K562 (cell line): ENCODE measurements around the gene PRRT2. TPM values are rescaled to one million over a fixed set of nuclear protein-coding genes. Genes with fewer than 3 reads are reported as not detected.
A peak's percentile ranks its signal among the peaks of the same experiment; 100 is the strongest.

Experiments used
- ARNT ChIP-seq, 2 experiments: fragments of 450-650 bp; IDR thresholded peaks; 2 replicates each; pipeline ENCODE4 v1.6.1; 2016; ENCODE audit warnings: mild to moderate bottlenecking in 1 of 2
- BHLHE40 ChIP-seq: IDR thresholded peaks from 2 replicates; pipeline ENCODE4 v1.6.1; 2011; ENCODE audit warnings: low read length, improper control_type of control experiment
- HES1 ChIP-seq: fragments of 450-650 bp; IDR thresholded peaks from 2 replicates; pipeline ENCODE4 v1.6.1; 2016; ENCODE audit warnings: low read depth, mild to moderate bottlenecking, moderate library complexity
- LEF1 ChIP-seq: fragments of 450-650 bp; IDR thresholded peaks from 2 replicates; pipeline ENCODE4 v1.6.1; 2016; ENCODE audit warnings: mild to moderate bottlenecking
- MBD2 ChIP-seq: sonication (generic); IDR thresholded peaks from 2 replicates; pipeline ENCODE4 v1.6.1; 2016; ENCODE audit warnings: low read depth, borderline replicate concordance
- MIER1 ChIP-seq: fragments of 450-650 bp; IDR thresholded peaks from 2 replicates; pipeline ENCODE4 v1.6.1; 2016; ENCODE audit warnings: antibody characterized with exemption, mild to moderate bottlenecking, low read depth
- MNT ChIP-seq, 2 experiments: fragments of 450-650 bp; conservative IDR thresholded peaks; 2 replicates each; pipeline ENCODE4 v1.6.1; 2017; ENCODE audit warnings: mild to moderate bottlenecking in 2 of 2, moderate library complexity in 2 of 2
- NR2C2 ChIP-seq, 2 experiments: fragments of 200-800 bp in 1 of 2; sonication (Bioruptor generic) in 1 of 2; sonication (generic) in 1 of 2; formaldehyde crosslinking in 1 of 2; IDR thresholded peaks; 2 replicates each; pipeline versions ENCODE4 v1.6.1 to v1.8.0; 2016 to 2022; ENCODE audit warnings: mild to moderate bottlenecking in 1 of 2, missing compliant biosample characterization in 1 of 2, missing genetic modification characterization in 1 of 2, missing genetic modification reagents in 1 of 2
- REST ChIP-seq, 2 experiments: fragments of 450-650 bp; formaldehyde crosslinking in 1 of 2; IDR thresholded peaks; 2 replicates each; pipeline versions ENCODE4 v1.4.0 to v1.6.1; 2014 to 2020; ENCODE audit warnings: mild to moderate bottlenecking in 2 of 2, borderline replicate concordance in 1 of 2, low read depth in 1 of 2
- TRIM25 ChIP-seq: fragments of 450-650 bp; IDR thresholded peaks from 2 replicates; pipeline ENCODE4 v1.7.0; 2016; ENCODE audit warnings: borderline replicate concordance
- VEZF1 ChIP-seq: fragments of 200-800 bp; sonication (Bioruptor generic); IDR thresholded peaks from 2 replicates; pipeline ENCODE4 v1.6.1; 2017; ENCODE audit warnings: missing genetic modification characterization, missing compliant biosample characterization
- polyA plus RNA-seq, 8 experiments: library from polyadenylated mRNA; depleted of rRNA in 4 of 8; stranded (reverse) in 5 of 8; unstranded in 3 of 8; fragments of >200 nt; fragmentation: Nextera tagmentation in 2 of 8; fragmentation: Illumina TruSeq in 1 of 8; extraction: Ambion mirVana in 2 of 8; extraction: Trizol in 1 of 8; gene quantifications; 2 replicates each; pipeline versions ENCODE4 v1.2.1 to v1.2.3, GENCODE V29; 2011 to 2014; ENCODE audit warnings: inconsistent platforms in 1 of 8, missing spikeins in 1 of 8
- total RNA-seq, 7 experiments: library from RNA; depleted of rRNA in 6 of 7; stranded (reverse); fragments of >200 nt in 6 of 7; fragmentation: Illumina TruSeq in 2 of 7; extraction: Trizol in 2 of 7; gene quantifications; 2 replicates each; pipeline versions ENCODE4 v1.2.1 to v1.2.3, GENCODE V29; 2011 to 2021; ENCODE audit warnings: low replicate concordance in 1 of 7

The PRRT2 gene
- total and polyA plus RNA-seq, 9 of the 15 experiments (the other 6 are each of a cell fraction or from before 2014, with no cell fraction given), result 0.11 to 1.0 (median 0.42) TPM; not detected in 2

GRCh38 chr16:29862884-29863668 is 51.1 kb downstream of the PRRT2 start, which contains the start of gene CDIPT (continued):
- TF ChIP-seq MIER1 (peak; percentile 81; the same call in 1 of the 2 replicates), LEF1 (peak; percentile 62; the same call in 1 of the 2 replicates), MBD2 (peak; percentile 98), BHLHE40 (peak; percentile 92), MNT (conservative IDR thresholded peaks at IDR 0.05) (peak; percentile 73 to 87), TRIM25 (0 out of 2 replicates have a peak, but pooled peaks have one; percentile 18), ARNT (IDR thresholded peaks at IDR 0.05) (peak; percentile 50 to 87; a peak in 3 of 4 replicates), REST (IDR thresholded peaks at IDR 0.05; ENCODE audit: borderline replicate concordance) (peak; percentile 65), REST (CRISPR knock-in tag; IDR thresholded peaks at IDR 0.05; ENCODE audit: low read depth) (no peak), VEZF1 (CRISPR knock-in tag) (peak; percentile 87), NR2C2 (CRISPR knock-in tag; IDR thresholded peaks at IDR 0.05) (no peak), NR2C2 (tag; IDR thresholded peaks at IDR 0.05) (peak; percentile 72), HES1 (0 out of 2 replicates have a peak, but pooled peaks have one; percentile 39)
